CD1c-positive myeloid dendritic cell (primary cell): ENCODE results near the gene CTRB1.
"Not testable (repeated sequence)": the region's sequence is repeated elsewhere in the genome, so short reads cannot be mapped to it uniquely, and the experiment has no call there.

Experiments used
- DNase-seq: peaks from one replicate; pipeline ENCODE4 v3.0.0-alpha.2; 2016; ENCODE audit errors: extremely low spot score

CTRB1 gene

DNA sequence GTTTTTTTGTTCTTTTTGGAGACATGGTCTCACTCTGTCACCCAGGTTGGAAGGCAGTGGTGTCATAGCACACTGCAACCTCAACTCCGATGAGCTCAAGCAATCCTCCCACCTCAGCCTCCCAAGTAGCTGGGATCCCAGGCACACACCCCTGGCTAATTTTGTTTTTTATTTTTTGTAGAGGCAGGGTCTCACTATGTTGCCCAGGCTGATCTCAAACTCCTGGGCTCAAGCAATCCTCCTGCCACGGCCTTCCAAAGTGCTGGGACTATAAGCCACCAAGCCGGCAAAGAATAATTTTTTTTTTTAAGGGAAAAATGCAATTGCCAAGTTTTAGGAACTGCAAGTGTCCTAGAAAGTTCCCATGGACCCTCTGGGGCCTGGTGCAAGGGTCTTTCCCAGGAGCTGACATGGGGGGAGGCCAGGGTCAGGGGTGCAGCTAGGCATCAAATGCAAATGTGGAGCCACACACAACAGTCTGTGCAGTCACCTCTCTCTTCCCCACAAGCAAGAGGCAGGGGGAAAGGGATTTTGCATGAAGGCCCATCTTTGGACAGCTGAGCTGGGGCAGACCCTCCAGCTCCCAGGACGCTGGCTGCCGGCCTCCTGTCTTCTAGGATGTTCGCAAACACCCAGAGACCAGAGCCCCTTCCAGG lies 52.8 kb downstream of the CTRB1 start:
- DNase-seq, result no peak

DNA sequence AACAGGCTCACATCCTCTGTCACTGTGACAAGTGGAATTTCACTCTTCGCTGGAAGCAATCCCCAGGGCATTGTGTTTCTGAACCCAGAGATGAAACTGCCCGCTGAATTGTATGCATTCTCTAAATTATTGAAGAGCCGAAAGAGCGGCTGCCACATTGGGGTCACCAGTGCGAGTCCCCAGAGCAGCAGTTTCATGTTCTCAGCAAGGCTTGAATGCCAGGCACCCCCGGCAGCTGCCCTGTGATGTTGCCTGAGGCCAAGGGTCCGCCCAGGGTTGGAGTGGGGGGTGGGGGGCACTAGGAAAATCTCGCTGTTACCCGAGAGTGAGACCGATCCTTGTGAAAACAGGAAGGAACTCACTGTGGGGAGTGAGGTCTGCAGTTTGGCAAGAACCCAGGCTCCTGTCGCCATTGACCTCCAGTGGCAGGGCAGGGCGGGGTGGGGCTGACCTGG lies 53.3 kb downstream of the CTRB1 start:
- DNase-seq, result no peak

DNA sequence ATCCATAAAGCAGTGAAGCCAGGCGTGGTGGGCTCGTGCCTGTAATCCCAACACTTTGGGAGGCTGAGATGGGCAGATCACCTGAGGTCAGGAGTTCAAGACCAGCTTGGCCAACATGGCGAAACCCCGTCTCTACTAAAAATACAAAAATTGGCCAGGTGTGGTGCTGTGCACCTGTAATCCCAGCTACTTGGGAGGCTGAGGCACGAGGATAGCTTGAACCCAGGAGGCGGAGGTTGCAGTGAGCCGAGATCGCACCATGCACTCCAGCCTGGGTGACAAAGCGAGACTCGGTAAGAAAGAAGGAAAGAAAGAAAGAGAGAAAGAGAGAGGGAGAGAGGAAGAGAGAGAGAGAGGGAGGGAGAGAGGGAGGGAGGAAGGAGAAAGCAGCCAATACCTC lies 53.8 kb downstream of the CTRB1 start:
- DNase-seq, result not testable (repeated sequence)

DNA sequence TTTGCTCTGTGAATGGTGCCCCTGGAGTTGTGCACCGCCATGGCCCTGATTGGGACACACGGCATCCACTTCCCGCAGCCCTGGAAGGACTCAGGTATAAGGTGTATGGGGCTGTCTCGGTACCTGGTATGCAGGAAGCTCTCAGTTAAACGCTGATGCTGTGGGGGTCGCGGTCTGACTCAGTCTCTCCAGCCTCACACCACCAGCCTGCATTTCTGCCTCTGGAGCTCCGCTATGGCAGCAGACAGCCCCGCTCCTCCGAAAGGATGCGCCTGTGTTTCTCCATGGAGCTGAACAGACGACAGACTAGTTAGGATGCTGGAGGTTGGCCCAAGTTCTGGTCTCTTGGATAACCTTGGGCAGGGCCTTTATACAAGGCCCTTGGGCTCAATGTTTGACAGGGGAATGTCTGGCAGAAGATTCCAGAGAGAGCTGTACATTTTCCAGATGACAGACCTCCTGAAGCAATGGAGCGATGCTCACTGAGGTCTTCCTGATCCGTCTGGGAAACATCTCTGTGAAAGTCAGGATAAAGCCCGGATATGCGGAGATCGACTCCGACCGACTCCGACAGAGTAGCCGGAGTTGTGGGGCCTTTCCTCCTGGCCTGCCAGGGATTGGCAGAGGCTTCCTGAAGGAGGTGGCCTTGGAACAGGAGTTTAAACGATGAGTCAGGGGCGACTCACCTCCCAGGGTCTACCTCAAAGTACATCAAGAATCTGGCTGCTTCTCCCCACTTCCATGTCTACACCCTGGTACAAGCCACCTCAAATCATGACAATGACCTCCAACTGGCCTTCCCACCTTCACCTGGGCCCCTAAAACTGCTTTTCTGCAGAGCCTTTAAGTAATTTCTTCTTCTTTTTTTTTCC lies 54.5 kb downstream of the CTRB1 start:
- DNase-seq, result no peak
